GM21825 (cell line): Measurements from ENCODE around the gene CIT.

Experiments
- ATAC-seq: cut with Tn5 transposase; IDR thresholded peaks from one replicate; pipeline ENCODE4 v1.9.1; 2021; ENCODE audit warnings: mild to moderate bottlenecking, moderate library complexity; ENCODE audit not compliant: unreplicated experiment

CIT gene

DNA sequence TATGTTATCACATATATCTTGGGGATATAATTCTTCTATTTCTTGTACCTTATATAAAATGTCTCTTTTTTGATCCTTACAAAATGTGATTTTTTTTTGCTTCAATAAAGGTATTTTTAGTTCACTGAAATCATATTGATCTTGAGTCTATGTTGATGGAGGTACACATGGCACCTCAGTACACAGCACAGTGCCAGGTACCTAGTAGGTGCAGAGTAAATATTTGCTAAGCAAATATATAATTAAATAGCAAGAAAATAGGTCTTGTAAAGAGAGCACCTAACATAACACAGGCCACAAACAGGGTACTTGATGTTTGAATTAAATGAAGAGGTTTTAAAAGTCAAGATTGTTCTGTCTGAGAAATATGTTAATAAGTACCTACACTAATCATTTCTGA is 69.7 kb downstream of the CIT start:
- ATAC-seq = no peak

DNA sequence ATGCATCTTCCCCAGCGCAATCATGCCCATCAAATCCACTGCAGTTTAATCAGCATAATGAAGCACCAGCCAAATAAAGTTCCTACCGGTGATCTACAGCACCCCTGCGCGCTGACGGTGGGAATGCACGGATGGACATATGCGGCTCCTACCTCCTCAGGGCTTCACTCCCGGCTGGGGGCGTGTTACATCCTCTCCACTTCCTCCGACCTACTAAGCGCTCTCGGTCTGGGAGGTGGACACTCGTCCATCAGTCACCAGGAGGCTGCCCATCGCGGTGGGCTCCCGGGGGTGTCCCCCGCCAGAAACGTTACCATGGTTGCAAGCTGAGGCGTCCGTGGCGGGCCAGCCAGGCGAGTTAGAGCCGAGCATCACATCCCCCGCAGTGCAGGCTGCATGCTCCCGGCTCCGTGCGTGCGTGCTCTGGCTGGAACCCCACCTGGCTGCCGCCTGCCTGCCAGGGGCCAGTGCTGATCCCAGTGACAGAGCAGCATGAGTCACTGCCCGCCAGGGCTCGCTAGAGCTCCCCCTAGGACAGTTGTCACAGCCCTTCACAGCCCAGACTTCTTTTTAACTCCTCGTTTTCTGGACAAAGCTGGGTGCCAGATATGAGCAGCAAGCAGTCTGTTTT is 73.0 kb downstream of the CIT start:
- ATAC-seq = no peak

DNA sequence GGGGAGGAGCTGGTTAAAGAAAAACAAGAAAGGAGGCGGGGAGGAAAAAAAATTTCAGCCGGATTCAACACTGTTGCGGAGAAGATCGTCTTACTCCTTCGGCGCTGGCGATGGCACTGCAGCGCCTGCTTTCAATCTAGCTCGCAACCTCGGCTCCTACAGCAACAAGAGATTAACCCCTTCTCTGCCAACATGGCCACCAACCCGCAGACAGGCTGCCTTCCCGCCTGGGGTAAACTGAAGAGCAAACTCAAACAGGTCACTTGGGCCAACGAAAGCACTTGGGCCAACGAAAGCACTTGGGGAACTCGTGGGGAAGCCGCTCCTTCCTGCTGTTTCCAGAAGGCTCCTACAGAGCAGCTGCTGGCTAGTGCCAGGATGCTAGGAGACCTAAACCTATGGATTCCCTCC is 73.7 kb downstream of the CIT start:
- ATAC-seq = no peak

DNA sequence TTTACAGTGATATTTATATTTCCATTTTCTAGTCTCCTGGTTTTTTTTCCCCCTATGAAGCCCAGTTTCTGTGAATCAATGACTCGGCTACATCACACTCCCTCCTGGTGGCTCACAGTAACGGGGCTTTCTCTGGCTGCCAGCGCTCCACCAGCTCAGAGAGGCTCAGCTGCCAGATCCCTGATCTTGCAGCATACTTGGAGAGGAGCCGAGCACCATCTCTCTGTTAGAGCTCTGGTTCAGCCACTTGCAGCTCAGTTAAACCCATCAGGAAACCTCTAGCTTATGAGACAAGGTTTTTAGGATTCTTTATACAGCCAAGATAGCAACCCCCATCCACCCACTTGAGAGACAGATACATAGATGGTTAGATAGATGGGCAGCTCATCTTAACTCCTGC is 74.6 kb downstream of the CIT start:
- ATAC-seq = no peak

DNA sequence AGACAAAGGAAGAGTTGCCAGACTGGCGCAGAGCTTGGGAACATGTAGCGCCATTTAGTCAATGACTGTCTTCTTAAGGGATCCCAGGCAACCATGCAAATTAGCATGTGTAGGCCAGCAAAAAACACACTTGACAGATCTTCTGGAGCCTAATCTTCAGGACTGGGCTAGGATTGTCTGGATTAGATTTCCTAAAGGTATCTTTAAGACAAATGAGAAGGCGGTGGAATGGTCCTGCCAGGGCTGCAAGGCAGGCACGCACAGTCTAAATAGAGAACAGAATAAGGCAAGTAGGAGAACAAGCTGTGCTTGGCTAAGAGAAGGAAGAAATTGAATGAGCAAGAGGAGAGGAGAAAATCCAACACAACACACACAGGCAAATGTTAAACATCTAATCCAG is 80.0 kb downstream of the CIT start:
- ATAC-seq = no peak

DNA sequence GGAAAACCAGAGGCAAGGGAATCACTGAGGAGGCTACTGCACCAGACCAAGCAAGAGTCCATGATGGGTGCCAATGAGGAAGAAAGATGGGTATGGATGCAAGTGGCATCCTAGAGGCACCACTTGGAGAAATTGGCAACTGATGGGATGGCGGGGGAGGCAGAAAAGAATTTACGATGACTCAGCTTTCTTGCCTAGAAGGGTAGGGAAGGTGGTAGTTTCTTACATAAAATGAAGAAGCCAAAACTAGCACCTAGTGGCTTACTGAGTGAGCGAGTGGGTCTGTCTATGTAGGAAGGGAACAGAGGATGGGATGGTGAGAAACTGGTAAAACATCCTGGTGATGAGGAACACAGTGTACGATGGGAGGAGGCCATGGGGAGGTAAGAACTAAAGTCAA is 80.8 kb downstream of the CIT start:
- no peak for ATAC-seq

DNA sequence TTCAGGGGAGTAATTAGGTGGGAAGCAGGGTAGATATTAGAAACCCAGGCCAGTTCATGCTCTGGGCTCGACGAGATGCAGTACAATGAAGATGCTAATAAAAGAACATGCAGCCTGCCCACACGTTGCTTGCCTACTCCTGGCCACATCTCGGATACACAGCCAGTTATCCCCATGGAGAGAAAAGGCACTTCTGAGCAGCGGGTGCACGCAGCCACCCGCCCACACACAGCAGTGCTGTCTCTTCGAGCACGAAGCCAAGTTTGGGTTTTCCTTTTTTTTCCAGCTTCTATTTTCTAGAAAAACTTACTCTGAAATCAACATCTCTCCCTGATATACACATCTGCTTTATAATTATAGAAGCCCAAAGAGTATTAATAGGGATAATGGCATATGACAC is 85.7 kb downstream of the CIT start:
- no peak for ATAC-seq

DNA sequence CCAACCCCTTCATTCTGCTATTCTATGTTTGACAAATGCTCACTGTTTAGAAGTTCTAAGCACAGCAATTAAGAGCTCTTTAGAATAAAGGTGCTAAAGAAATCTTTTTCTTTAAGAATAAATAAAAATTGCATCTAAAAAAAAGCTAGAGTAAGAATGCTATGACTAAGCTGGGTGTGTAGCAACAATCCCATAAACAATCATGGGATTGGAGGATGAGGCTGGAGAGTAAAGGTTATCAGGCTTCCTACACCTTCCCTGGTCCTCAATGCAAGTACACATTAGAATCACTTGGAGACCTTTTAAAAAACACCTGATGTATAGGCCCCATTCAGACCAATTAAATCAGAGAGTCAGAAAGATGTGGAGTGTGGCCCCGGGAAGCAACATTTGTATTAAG is 88.3 kb downstream of the CIT start:
- no peak for ATAC-seq

DNA sequence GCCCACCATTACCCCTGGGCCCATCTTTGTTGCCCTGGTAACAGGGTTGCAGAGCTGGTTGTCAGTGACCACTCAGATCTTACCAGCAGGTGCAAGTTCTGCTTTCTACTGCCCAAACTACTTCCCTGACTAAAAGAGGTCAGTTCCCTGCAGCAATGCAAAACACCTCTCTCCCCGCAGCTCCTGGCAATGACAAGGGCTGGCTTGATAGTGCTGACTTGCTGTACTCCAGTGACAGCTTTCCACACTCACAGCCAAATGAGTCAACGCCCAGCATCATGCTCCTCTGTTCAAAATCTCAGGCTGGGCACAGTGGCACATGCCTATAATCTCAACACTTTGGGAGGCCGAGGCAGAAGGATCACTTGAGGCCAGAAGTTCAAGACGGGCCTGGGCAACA is 90.6 kb downstream of the CIT start:
- no peak for ATAC-seq

DNA sequence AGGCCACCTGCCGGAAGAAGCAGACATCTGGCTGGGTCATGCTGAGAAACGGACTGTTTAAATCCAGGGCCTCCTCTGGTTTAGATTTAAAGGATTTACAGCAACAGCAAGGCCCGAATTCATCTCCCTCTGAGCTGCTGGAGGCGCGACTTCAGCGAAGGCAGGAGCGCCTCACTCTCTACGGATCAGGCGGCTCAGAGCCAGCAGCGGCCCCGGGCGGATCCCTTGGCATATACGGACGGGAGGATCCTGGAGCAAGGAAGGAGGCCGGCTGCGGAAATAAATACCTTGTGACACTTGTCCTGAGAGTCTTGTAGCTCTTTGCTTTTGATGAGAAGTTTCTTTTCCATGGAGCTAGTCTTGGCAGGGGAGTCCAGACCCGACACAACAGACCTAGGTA is 92.4 kb downstream of the CIT start:
- no peak for ATAC-seq

DNA sequence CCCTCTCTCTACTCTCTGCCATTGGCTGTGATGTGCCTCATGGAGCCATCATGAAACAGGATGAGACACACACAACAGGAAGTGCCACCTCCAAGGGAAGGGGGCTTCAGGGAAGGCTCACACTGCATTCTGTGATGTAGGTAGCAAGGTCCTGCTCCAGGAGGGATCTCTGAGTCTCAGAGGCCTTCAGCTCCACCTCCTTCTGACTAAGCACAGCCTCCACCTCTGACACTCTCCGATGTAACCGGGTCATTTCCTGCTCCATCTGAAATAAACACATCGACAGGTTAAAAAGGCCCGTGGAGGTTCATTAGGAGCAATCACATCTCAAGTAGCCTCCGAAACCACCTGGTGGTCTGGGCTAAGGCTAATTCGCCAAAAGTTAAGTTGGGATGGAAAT is 93.3 kb downstream of the CIT start:
- ATAC-seq = no peak

DNA sequence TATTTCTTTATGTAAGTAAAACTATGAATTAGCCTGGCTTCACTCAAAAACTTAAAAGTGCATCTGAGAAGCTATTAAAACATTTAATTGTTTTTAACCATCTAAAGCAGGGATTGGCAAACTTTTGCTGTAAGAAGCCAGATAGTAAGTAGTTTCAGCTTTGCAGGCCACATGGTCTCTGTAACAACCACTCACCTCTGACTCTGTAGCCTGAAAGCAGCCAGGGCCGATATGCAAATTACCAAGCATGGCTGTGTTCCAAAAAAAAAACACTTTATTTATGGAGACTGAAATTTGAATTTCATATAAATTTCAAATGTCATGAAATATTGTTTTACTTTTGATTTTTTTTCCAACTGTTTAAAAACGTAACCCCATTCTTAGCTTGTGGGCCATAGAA is 95.3 kb downstream of the CIT start:
- no peak for ATAC-seq

DNA sequence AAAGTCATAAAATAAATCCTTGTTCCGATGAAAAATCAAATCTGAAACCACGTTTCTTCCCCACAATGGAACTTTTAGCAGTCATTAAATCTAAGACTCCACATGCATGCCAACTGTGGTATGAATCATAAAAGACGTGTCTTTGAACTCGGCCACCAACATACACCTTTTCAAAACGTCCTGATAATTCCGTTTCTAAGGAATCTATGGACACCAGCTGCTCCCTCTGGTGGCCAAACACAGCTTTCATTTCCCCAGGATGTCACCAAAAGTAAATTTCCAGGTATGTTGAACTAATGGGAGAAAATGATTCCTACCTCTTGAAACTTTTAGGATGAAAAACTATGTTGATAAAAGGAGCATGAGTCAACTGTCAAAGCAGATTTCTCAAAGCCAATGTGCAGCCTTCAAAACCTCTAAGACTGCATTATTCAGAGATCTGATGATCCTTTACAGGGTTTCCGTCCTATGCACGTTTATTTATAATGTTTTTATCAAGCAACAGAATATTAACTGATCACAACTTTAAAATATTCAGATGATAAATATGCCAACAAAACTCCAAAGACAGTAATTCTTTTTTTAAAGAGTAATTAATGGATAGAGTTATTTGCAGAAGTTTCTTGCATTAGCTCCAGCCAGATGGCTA is 96.2 kb downstream of the CIT start:
- ATAC-seq = no peak

DNA sequence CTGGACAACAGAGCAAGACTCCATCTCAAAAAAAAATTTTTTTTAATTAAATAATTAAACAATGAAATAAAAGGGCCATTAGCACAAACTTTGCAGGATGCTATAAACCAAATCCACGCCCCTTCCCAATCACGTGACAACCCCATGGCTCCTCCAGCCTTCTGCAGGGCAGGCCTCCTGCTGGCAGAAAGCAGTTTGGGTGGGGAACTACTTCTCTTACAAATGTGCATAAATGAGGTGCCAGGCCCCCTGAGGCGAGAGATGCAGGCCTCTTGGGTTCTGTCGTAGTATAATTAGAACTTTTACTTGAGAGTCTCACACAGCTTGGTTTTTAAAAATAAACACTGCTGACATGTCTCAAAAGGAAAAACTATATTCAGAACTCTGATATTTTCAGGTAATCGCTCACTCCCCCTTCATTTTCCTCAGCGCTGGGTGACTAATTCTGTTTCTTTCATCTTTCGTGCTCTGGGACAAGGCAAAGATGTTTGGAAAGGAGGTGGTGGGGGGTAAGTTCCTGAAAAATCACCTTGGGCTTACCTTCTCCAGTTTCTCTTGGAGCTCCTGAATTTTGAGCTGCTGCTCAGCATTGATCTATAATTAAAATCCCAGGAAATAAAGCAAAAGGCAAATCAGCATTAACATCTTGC is 101.7 kb downstream of the CIT start:
- no peak for ATAC-seq

DNA sequence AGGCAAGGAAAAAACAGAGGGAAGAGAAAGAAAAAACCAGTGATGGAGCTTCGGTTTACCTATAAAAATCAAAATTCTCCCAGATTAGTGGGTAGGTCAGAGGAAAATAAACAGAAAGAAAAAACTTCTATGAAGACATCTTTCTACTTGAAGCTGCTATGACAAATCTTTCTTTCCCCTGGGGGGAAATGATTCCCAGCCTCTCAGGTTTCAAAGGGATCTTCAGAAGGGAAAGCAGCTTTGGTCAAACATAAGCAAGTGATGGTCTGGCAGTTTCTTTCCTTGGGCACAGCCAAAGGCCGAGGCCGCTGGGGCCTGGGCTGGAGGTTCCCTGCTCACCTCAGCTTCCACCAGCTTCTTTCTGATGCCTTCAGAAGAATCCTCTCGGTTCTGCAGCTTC is 104.7 kb downstream of the CIT start:
- ATAC-seq = no peak

DNA sequence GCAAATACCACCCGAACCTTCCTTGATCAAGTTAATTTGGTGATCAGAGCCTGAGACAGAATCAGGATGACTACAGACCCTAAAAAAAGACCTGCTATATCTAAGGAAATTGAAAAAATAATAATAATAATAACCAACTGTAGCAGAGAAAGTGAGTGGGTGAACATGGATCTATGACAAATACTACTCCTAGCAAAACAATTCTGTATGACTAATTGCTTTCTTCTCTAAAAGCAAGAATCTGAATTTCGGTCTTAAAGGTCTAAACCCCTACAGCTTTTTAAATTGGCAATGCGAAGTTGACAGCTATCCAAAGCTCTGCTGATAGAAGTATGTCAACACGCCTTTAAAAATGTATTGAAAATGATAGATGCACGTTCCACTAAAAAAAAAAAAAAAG is 107.0 kb downstream of the CIT start:
- ATAC-seq = no peak

DNA sequence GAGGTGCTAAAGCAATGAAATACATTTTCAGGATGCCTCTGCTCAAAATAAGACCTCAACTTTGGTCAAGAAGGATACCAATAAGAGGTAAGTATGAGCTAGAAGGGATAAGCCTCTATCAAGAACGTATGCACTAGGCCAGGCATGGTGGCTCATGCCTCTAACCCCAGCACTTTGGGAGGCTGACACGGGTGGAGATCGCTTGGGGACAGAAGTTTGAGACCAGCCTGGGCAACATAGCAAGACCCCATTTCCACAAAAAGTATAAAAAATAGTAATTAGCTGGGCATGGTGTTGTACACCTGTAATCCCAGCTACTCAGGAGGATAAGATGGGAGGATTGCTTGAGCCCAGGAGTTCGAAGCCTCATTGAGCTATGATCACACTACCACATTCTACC is 114.5 kb downstream of the CIT start:
- ATAC-seq = no peak

DNA sequence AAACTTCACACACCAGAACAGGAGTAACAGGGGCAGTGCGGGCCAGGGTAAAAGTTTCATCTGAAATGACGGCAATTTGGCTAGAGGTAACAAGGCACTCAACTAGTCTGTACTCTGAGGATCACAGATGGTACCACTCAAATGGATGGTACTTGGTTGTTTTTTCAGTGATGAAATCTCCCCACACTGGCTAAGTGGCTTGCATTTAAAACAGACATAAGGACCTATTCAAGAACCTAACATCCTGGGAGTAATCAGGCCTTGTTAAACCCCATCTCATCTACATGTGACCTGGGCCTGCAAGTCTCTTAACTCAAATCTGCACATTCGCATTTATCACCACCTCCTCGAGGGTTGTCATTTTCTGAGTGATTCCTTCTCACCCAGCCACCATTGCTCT is 118.4 kb downstream of the CIT start:
- no peak for ATAC-seq

DNA sequence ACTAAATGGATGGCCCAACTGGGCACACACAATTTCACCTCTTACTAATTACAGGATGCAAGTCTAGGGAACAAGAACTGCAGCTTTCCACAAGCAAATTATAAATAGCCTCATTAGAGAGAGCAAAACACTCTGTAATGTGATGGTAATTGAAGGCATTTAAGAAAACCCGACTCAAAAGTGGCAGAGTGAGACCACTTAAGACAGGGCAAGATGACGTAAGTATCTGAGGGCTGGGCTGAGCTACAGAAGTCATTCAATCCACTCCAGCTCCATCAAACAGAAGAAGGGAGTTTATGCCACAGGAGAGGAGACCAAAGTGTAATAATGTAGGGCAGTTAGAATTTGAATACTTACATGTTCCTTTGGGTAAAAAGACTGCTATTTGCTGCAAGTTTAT is 118.9 kb downstream of the CIT start:
- ATAC-seq = no peak

DNA sequence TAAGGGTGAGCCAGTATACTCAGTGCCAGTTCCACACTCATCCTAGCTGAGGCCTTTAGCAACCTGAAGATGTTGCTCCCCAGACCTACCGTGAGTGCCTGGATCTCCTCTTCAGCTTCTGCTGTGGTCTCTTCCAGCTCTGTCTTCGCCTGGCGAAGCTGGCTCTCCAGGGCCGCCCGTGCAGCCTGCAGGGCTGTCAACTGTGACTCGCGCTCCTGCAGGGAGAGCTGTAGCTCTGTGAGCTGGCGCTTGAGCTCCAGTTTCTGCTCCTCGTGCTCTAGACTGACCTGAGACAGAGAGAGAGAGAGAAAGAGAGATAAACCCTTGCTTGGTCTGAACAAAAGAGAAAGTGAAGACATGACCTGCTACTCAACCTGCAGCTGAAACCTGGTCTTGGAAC is 125.2 kb downstream of the CIT start:
- no peak for ATAC-seq

DNA sequence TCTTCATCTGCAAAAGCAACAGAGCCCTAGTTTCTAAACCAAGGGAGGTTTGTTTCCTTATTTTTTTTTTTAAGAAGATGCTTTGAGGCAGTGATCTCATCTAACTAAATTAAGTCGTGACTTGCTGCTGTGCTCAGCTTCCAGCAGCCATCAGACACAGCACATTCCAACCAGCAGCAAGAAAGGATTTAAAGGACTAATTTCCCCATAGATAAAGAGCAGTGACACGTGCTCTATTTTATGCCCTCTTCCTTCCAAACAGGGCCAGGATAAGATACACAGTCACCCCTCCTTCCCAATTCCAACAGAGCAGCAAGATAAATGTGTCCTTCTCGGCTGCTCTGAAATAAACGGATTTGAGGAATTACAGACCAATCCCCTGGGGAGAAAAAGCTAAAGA is 127.5 kb downstream of the CIT start:
- ATAC-seq = no peak

DNA sequence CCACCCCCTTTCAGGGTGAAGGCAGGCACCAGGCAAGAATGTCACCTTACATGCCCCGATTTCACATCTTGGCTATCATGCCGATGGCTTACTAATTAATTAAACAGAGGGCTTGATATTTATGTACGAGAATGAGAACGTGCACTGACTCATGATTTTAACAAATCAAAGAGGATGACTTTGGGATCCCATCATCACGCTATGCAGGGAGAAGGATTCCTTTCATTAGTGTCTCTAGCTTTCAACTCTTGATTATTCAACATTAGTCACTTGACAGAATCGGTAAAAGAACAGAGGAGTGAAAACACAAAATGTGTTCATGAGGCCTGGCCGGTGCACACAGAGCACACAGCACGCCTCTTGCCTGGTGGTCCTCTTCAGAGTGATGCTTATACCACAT is 128.6 kb downstream of the CIT start:
- no peak for ATAC-seq

DNA sequence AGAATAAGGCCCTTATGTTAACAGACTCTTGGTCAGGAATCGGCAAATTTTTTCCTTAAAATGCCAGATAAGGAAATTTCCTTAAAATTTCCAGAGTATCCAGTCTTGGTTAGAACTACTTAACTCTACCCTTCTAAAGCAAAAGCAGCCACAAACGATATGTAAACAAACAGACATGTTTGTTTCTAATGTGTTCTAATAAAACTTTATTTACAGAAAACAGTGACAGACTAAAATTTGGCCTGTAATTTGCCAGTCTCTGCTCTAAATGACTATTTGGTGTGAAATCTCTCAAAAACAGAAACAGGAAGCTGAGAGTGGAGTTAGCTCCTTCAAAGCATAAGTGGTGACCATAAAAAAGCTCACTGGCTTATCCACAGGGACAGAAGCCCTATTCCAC is 131.0 kb downstream of the CIT start:
- ATAC-seq = no peak
